Upper lobe of left lung (tissue), 4 donors: ENCODE measurements around the gene CNTRL.

Source experiments
- CTCF ChIP-seq, 6 experiments: fragments of 450-650 bp in 4 of 6; fragments of 200-600 bp in 2 of 6; sonication (generic) in 2 of 6; IDR thresholded peaks; one replicate each; pipeline ENCODE4 v1.5.1; 2016 to 2019; ENCODE audit warnings: antibody characterized with exemption in 6 of 6
- POLR2A ChIP-seq, 4 donors: fragments of 450-650 bp; IDR thresholded peaks; one replicate each; pipeline ENCODE4 v1.5.1; 2016 to 2017; ENCODE audit warnings: antibody characterized with exemption in 4 of 4, mild to moderate bottlenecking in 2 of 4
- POLR2AphosphoS5 ChIP-seq, 2 donors: sonication (generic); formaldehyde crosslinking; IDR thresholded peaks; one replicate each; pipeline ENCODE4 v1.5.1; 2017; ENCODE audit warnings: antibody characterized with exemption in 2 of 2

DNA sequence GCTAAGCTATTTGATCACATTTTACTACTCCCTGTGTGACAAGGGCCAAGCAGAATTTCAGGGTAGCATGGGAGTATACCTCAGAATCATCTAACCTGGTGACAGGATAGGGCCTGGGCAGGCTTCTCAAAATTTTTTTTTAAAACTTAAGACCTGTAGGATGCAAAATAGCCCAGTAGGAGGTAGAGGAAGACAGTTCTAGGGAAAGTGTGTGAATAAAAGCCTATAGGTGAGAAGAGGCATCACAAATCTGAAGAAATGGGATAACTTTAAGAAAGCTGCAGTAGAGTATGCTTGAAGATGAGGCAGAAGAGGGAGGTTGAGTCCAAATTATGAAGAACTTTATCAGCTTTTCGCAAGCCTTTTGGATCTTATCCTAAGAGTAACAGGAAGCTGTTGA is 32.3 kb downstream of the CNTRL start:
- TF ChIP-seq POLR2A (IDR thresholded peaks at IDR 0.05) (no peak), CTCF (IDR thresholded peaks at IDR 0.05) (no peak), POLR2AphosphoS5 (IDR thresholded peaks at IDR 0.05) (no peak)
